ENCODE data around the gene ZACN. TPM values are rescaled to one million over a fixed set of nuclear protein-coding genes. Genes with fewer than 3 reads are reported as not detected.

The ZACN gene
- total RNA-seq, 1 experiment from 2014 or later: 0.09 TPM

GRCh38 chr17:76032780-76033108, 46.2 kb upstream of the ZACN start:
- Histone ChIP-seq H3K14ac (ENCODE audit: insufficient read depth, low read length) (no peak overlapping the region), H3K9me3 (ENCODE audit: control insufficient read depth, low read depth, low read length) (no peaks in the 10 kb centered on the region), H4K20me1 (ENCODE audit: control insufficient read depth, insufficient read depth, insufficient read length) (no peaks in the 10 kb centered on the region), H2BK15ac (ENCODE audit: low read depth, low read length) (no peak overlapping the region), H3K56ac (ENCODE audit: insufficient read length, low read depth, low read length) (no peak overlapping the region), H3K23ac (ENCODE audit: insufficient read length, low read depth, low read length) (no peak overlapping the region), H3K4me2 (ENCODE audit: insufficient read depth, insufficient read length, low read length) (no peak overlapping the region), H3K79me2 (ENCODE audit: insufficient read depth, low read length) (no peaks in the 10 kb centered on the region), H2BK20ac (ENCODE audit: low read depth, low read length, poor library complexity, severe bottlenecking) (no peak overlapping the region), H3T11ph (ENCODE audit: low read length) (no peak overlapping the region), H3K27ac (ENCODE audit: insufficient read length, low read depth, low read length) (no peak overlapping the region), H4K91ac (ENCODE audit: insufficient read length, low read depth, low read length) (no peak overlapping the region), H2AFZ (ENCODE audit: low read length) (no peak overlapping the region), H2BK5ac (ENCODE audit: insufficient read length, low read length) (no peak overlapping the region), H2BK12ac (ENCODE audit: insufficient read length, low read depth, low read length) (no peak overlapping the region), H3K18ac (ENCODE audit: insufficient read length, low read depth, low read length) (no peak overlapping the region), H2BK120ac (ENCODE audit: low read depth, low read length, poor library complexity, severe bottlenecking) (no peak overlapping the region), H3K9ac (ENCODE audit: extremely low read depth, insufficient read length, low read length) (no peak overlapping the region), H4K8ac (replicated peaks; ENCODE audit: insufficient read length, low read depth, low read length) (no peak overlapping the region), H2AK5ac (ENCODE audit: insufficient read length, low read length) (no peak overlapping the region), H3K27me3 (ENCODE audit: insufficient read depth, low read length) (no peaks in the 10 kb centered on the region), H4K5ac (ENCODE audit: insufficient read length, low read depth, low read length) (no peak overlapping the region), H3K23me2 (ENCODE audit: insufficient read length, low read depth, low read length, poor library complexity, severe bottlenecking) (no peaks in the 10 kb centered on the region), H3K4me1 (ENCODE audit: insufficient read depth, low read length) (peaks cover 2% of the 10 kb centered on the region; the same call in 1 of the 2 replicates), H3K79me1 (ENCODE audit: insufficient read depth, low read depth, low read length, poor library complexity, severe bottlenecking) (no peaks in the 10 kb centered on the region), H3K4ac (ENCODE audit: low read depth, low read length) (no peak overlapping the region)
- Mint-ChIP-seq H3K27ac (no peak overlapping the region), H3K4me3 (no peak overlapping the region), H3K36me3 (ENCODE audit: insufficient read depth in 1 of 3, low read depth in 3 of 3) (peaks cover 0 to 2% (median 0%) of the 10 kb centered on the region in 3 experiments; a peak in 2 of 7 replicates), H3K4me1 (peaks cover 28 to 29% of the 10 kb centered on the region in 2 experiments), H3K27me3 (ENCODE audit: low read depth) (no peaks in the 10 kb centered on the region), H3K9me3 (no peaks in the 10 kb centered on the region; a peak in 1 of 5 replicates)
- no CpG with 5 or more reads among the region's 5 CpGs for WGBS (ENCODE audit: extremely low coverage, insufficient read length, low lambda C conversion rate)
- no peak for TF ChIP-seq CTCF (conservative IDR thresholded peaks at IDR 0.05)
- DNase-seq: no peak
